SK-N-SH treated with all-trans-retinoic acid at 6 μM for 48 hours (cell line): ENCODE data around the gene DUSP16.
"Not testable (repeated sequence)": the region's sequence is repeated elsewhere in the genome, so short reads cannot be mapped to it uniquely, and the experiment has no call there.

ENCODE experiments used
- ATAC-seq: fragments of 200-7000 bp; cut with Tn5 transposase; 3 replicates; pipeline ENCODE4 v1.9.1; 2020; ENCODE audit warnings: mild to moderate bottlenecking, moderate library complexity
- ARNTL ChIP-seq: fragments of 450-650 bp; formaldehyde crosslinking; IDR thresholded peaks from 2 replicates; pipeline ENCODE4 v1.5.0; 2020; ENCODE audit warnings: low read depth, mild to moderate bottlenecking, moderate library complexity, borderline replicate concordance
- BACH2 ChIP-seq: fragments of 250-450 bp; sonication (Bioruptor Pico); IDR thresholded peaks from 2 replicates; pipeline ENCODE4 v1.9.0; 2021; ENCODE audit warnings: mild to moderate bottlenecking, borderline replicate concordance
- CSDC2 ChIP-seq: fragments of 250-450 bp; sonication (Bioruptor Pico); IDR thresholded peaks from 2 replicates; pipeline ENCODE4 v1.5.0; 2020; ENCODE audit warnings: mild to moderate bottlenecking, moderate library complexity
- ESRRG ChIP-seq: fragments of 250-450 bp; sonication (Bioruptor Pico); IDR thresholded peaks from 2 replicates; pipeline ENCODE4 v1.6.1; 2021; ENCODE audit warnings: mild to moderate bottlenecking
- GLIS3 ChIP-seq: fragments of 250-450 bp; sonication (Bioruptor Pico); IDR thresholded peaks from 2 replicates; pipeline ENCODE4 v1.5.0; 2020; ENCODE audit warnings: mild to moderate bottlenecking, moderate library complexity
- OSR1 ChIP-seq: fragments of 250-450 bp; sonication (Bioruptor Pico); IDR thresholded peaks from 2 replicates; pipeline ENCODE4 v1.8.0; 2022; ENCODE audit warnings: moderate library complexity, mild to moderate bottlenecking, inconsistent platforms
- PPARA ChIP-seq: fragments of 250-450 bp; sonication (Bioruptor Pico); IDR thresholded peaks from 2 replicates; pipeline ENCODE4 v1.5.0; 2020; ENCODE audit warnings: mild to moderate bottlenecking, borderline replicate concordance
- RARB ChIP-seq: fragments of 250-450 bp; sonication (Bioruptor Pico); IDR thresholded peaks from 2 replicates; pipeline ENCODE4 v1.8.0; 2021; ENCODE audit warnings: mild to moderate bottlenecking, moderate library complexity
- SNAI2 ChIP-seq: fragments of 250-450 bp; sonication (Bioruptor Pico); IDR thresholded peaks from 2 replicates; pipeline ENCODE4 v1.5.0; 2020; ENCODE audit warnings: mild to moderate bottlenecking, moderate library complexity
- TCF4 ChIP-seq: fragments of 250-450 bp; sonication (Bioruptor Pico); IDR thresholded peaks from 2 replicates; pipeline ENCODE4 v1.8.0; 2021; ENCODE audit warnings: mild to moderate bottlenecking, moderate library complexity, borderline replicate concordance
- TOX ChIP-seq: fragments of 250-450 bp; sonication (Bioruptor Pico); IDR thresholded peaks from 2 replicates; pipeline ENCODE4 v1.8.0; 2021; ENCODE audit warnings: mild to moderate bottlenecking, moderate library complexity, borderline replicate concordance
- ZC3H10 ChIP-seq: fragments of 250-450 bp; sonication (Bioruptor Pico); IDR thresholded peaks from 2 replicates; pipeline ENCODE4 v1.5.1; 2021; ENCODE audit warnings: mild to moderate bottlenecking, moderate library complexity
- ZFP3 ChIP-seq: fragments of 250-450 bp; sonication (Bioruptor Pico); IDR thresholded peaks from 2 replicates; pipeline ENCODE4 v1.5.0; 2020; ENCODE audit warnings: mild to moderate bottlenecking, moderate library complexity
- ZFP30 ChIP-seq: fragments of 450-650 bp; formaldehyde crosslinking; IDR thresholded peaks from 2 replicates; pipeline ENCODE4 v1.5.0; 2022; ENCODE audit warnings: mild to moderate bottlenecking, moderate library complexity
- ZNF565 ChIP-seq: fragments of 450-650 bp; formaldehyde crosslinking; conservative IDR thresholded peaks from 2 replicates; pipeline ENCODE4 v1.5.0; 2020; ENCODE audit warnings: low read depth, mild to moderate bottlenecking, moderate library complexity
- ZNF70 ChIP-seq: fragments of 450-650 bp; formaldehyde crosslinking; IDR thresholded peaks from 2 replicates; pipeline ENCODE4 v1.5.0; 2020; ENCODE audit warnings: mild to moderate bottlenecking, moderate library complexity
- ZNF8 ChIP-seq: fragments of 450-650 bp; formaldehyde crosslinking; IDR thresholded peaks from 2 replicates; pipeline ENCODE4 v1.5.0; 2020; ENCODE audit warnings: mild to moderate bottlenecking, moderate library complexity
- TF ChIP-seq, protein P1 (sequence below): fragments of 250-450 bp; sonication (Bioruptor Pico); IDR thresholded peaks from 2 replicates; pipeline ENCODE4 v1.8.0; 2020; ENCODE audit warnings: mild to moderate bottlenecking, moderate library complexity, borderline replicate concordance
- TF ChIP-seq, protein P2 (sequence below): fragments of 250-450 bp; sonication (Bioruptor Pico); IDR thresholded peaks from 2 replicates; pipeline ENCODE4 v1.8.0; 2021; ENCODE audit warnings: low read depth, mild to moderate bottlenecking, moderate library complexity, borderline replicate concordance
- TF ChIP-seq, protein P3 (sequence below): fragments of 250-450 bp; sonication (Bioruptor Pico); IDR thresholded peaks from 2 replicates; pipeline ENCODE4 v1.5.0; 2020; ENCODE audit warnings: mild to moderate bottlenecking, moderate library complexity

The DUSP16 gene

DNA sequence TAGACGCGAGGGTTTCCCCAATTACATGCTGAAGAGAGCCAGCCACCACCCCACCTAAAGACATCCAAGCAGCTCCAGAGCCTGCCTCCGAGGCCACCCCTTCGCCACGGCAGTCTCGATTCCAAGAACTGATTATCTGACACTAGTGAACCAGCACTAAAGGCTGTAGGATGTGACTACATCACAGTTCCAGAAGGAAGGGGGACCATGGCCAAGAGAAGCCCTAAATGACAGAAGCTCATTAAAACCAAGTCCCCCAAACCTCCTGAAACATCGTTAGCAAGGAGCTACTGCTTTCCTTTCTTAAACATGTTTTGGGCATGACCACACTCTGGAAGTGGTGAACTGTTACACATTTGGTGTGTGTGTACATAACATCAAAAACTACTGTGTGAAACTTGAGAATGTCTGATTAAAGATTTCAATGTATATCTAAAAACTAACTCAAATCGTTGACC, 88.2 kb downstream of the DUSP16 start:
- no peak for ATAC-seq
- TF ChIP-seq, protein P1, sequence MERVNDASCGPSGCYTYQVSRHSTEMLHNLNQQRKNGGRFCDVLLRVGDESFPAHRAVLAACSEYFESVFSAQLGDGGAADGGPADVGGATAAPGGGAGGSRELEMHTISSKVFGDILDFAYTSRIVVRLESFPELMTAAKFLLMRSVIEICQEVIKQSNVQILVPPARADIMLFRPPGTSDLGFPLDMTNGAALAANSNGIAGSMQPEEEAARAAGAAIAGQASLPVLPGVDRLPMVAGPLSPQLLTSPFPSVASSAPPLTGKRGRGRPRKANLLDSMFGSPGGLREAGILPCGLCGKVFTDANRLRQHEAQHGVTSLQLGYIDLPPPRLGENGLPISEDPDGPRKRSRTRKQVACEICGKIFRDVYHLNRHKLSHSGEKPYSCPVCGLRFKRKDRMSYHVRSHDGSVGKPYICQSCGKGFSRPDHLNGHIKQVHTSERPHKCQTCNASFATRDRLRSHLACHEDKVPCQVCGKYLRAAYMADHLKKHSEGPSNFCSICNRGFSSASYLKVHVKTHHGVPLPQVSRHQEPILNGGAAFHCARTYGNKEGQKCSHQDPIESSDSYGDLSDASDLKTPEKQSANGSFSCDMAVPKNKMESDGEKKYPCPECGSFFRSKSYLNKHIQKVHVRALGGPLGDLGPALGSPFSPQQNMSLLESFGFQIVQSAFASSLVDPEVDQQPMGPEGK (CRISPR knock-in tag): no peak
- TF ChIP-seq ZFP30 (CRISPR knock-in tag) (no peak), ZFP3 (CRISPR knock-in tag) (no peak), ZNF565 (CRISPR knock-in tag) (no peak)
- TF ChIP-seq, all 23 proteins: peak for 0

DNA sequence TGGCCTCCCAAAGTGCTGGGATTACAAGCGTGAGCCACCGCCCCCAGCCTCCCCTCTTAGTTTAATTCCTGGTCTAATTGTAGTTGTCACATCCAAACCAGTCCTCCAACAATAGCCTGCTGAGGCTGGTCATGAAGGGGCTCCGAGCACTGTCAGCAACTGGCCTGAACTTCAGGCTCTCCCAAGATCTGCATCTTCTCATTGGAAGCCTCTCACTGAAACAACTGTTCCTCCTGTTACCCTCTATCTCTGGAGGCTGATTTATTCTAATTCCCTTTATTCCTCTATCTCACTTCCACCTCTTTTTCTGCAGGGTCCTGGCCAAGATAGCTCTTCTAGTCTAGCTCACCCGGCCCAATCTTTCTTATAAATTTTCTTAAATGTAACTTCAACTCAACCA, 89.4 kb downstream of the DUSP16 start:
- no peak for ATAC-seq
- TF ChIP-seq, protein P1 (CRISPR knock-in tag): no peak
- TF ChIP-seq RARB (CRISPR knock-in tag) (no peak), ESRRG (no peak), BACH2 (CRISPR knock-in tag) (no peak), PPARA (CRISPR knock-in tag) (no peak), ZNF70 (no peak), TCF4 (CRISPR knock-in tag) (no peak), OSR1 (no peak), TOX (CRISPR knock-in tag) (no peak), ZFP3 (CRISPR knock-in tag) (no peak), SNAI2 (CRISPR knock-in tag) (no peak), ZFP30 (CRISPR knock-in tag) (no peak), ARNTL (CRISPR knock-in tag) (no peak), CSDC2 (CRISPR knock-in tag) (no peak), ZC3H10 (CRISPR knock-in tag) (no peak), ZNF565 (CRISPR knock-in tag) (no peak)
- TF ChIP-seq, protein P2, sequence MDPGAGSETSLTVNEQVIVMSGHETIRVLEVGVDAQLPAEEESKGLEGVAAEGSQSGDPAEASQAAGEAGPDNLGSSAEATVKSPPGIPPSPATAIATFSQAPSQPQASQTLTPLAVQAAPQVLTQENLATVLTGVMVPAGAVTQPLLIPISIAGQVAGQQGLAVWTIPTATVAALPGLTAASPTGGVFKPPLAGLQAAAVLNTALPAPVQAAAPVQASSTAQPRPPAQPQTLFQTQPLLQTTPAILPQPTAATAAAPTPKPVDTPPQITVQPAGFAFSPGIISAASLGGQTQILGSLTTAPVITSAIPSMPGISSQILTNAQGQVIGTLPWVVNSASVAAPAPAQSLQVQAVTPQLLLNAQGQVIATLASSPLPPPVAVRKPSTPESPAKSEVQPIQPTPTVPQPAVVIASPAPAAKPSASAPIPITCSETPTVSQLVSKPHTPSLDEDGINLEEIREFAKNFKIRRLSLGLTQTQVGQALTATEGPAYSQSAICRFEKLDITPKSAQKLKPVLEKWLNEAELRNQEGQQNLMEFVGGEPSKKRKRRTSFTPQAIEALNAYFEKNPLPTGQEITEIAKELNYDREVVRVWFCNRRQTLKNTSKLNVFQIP (CRISPR knock-in tag): no peak
- TF ChIP-seq, protein P3, sequence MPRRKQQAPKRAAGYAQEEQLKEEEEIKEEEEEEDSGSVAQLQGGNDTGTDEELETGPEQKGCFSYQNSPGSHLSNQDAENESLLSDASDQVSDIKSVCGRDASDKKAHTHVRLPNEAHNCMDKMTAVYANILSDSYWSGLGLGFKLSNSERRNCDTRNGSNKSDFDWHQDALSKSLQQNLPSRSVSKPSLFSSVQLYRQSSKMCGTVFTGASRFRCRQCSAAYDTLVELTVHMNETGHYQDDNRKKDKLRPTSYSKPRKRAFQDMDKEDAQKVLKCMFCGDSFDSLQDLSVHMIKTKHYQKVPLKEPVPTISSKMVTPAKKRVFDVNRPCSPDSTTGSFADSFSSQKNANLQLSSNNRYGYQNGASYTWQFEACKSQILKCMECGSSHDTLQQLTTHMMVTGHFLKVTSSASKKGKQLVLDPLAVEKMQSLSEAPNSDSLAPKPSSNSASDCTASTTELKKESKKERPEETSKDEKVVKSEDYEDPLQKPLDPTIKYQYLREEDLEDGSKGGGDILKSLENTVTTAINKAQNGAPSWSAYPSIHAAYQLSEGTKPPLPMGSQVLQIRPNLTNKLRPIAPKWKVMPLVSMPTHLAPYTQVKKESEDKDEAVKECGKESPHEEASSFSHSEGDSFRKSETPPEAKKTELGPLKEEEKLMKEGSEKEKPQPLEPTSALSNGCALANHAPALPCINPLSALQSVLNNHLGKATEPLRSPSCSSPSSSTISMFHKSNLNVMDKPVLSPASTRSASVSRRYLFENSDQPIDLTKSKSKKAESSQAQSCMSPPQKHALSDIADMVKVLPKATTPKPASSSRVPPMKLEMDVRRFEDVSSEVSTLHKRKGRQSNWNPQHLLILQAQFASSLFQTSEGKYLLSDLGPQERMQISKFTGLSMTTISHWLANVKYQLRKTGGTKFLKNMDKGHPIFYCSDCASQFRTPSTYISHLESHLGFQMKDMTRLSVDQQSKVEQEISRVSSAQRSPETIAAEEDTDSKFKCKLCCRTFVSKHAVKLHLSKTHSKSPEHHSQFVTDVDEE (CRISPR knock-in tag): no peak

DNA sequence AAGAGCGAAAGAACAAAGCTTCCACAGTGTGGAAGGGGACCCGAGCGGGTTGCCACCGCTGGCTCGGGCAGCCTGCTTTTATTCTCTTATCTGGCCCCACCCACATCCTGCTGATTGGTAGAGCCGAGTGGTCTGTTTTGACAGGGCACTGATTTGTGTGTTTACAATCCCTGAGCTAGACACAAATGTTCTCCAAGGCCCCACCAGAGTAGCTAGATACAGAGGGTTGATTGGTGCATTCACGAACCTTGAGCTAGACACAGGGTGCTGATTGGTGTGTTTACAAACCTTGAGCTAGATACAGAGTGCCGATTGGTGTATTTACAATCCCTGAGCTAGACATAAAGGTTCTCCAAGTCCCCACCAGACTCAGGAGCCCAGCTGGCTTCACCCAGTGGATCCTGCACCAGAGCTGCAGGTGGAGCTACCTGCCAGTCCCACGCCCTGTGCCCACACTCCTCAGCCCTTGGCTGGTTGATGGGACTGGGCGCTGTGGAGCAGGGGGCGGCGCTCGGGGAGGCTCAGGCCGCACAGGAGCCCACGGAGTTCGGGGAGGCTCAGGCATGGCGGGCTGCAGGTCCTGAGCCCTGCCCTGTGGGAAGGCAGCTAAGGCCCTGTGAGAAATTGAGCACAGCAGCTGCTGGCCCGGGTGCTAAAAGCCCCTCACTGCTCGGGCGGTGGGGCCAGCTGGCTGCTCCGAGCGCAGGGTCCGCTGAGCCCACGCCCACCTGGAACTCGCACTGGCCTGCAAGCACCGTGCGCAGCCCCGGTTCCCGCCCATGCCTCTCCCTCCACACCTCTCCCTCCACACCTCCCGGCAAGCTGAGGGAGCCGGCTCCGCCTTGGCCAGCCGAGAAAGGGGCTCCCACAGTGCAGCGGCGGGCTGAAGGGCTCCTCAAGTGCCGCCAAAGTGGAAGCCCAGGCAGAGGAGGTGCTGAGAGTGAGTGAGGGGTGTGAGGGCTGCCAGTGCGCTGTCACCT, 90.4 kb downstream of the DUSP16 start:
- ATAC-seq: not testable (repeated sequence)

DNA sequence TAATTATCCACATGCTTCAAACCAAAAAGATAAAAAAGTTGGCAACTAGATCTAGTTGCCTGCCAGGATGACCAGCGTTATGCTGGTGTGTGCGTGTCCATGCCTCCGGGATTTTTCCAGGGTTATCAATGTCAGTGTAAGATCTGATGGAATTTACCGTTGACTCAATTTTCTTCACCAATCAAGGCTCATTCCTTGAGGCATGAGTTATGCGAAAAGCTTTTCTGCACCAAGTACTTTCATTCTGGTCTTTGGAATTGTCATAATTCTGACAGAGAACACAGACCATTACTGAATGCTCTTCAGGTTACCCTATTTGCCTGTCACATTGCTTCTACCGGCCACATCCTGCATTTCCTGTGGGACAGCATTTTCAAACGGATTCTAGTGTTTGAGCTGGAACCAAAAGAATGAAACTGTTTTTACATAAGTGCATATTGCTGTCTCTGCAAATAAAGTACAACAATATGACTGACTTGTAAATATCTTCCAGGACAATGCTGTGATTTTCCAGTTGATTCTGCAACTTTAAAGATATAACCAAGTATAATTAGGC, 91.8 kb downstream of the DUSP16 start:
- ATAC-seq: no peak
- TF ChIP-seq BACH2 (CRISPR knock-in tag) (no peak), ARNTL (CRISPR knock-in tag) (no peak), ZNF8 (CRISPR knock-in tag) (no peak), OSR1 (no peak), RARB (CRISPR knock-in tag) (no peak), ZNF70 (no peak), TCF4 (CRISPR knock-in tag) (no peak), GLIS3 (CRISPR knock-in tag) (no peak), ZFP3 (CRISPR knock-in tag) (no peak)
- TF ChIP-seq, protein P3 (CRISPR knock-in tag): no peak
